HG03520 (cell line): ENCODE results near the gene TRPC4.
"Not testable (repeated sequence)": the region's sequence is repeated elsewhere in the genome, so short reads cannot be mapped to it uniquely, and the experiment has no call there.

Experiments
- ATAC-seq: cut with Tn5 transposase; IDR thresholded peaks from one replicate; pipeline ENCODE4 v1.9.1; 2021; ENCODE audit warnings: mild to moderate bottlenecking, moderate library complexity; ENCODE audit not compliant: unreplicated experiment

Gene TRPC4

DNA sequence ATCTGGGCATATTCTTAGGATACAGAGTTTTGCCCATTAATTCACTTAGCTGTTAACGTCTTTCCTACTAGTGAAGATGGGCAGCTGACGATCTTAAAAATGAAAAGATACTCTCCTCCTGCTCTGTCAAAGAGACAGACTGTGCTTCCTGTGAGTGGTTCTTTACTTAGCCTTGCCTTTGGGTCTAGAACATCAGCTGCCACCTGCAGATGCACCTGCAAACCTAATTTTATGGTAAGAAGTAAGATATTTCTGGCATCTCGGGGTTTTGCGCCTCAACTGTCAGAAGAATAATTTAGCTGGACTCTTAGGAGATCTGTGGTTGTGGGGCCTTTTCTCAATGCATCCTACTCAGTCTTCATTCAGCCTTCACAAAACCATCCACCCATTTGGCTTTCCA is 36.2 kb downstream of the TRPC4 start:
- no peak for ATAC-seq

DNA sequence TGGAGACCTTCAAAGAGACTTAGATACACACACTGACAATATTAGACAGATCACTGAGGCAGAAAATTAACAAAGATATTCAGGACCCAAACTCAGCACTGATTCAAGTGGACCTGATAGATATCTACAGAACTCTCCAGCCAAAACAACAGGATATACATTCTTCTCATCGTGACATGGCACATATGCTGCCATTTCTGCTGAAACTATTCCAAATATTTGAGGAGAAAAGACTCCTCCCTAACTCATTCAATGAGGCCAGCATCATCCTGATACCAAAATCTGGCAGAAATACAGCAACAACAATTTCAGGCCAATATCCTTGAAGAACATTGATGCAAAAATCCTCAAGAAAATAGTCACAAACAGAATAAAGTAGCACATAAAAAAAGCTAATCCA is 53.3 kb downstream of the TRPC4 start:
- no peak for ATAC-seq

DNA sequence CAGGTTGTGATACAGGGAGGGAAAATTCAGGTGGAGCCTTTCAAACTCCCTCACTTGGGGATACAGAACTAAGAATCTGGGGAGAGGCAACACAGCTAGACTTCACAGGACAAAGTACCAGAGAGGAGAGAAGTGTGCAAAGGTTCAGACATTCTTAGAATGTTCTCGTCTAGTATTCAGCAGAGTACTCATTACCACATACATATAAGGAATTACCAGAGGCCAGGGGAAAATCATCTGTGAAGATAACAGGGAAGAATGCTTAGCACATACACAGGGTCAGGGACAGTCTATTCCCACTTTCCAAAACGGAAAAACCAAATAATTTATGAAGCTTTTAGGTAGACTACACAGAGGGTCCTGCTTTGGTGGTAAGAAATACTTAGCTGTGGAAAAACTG is 58.1 kb downstream of the TRPC4 start:
- ATAC-seq = no peak

DNA sequence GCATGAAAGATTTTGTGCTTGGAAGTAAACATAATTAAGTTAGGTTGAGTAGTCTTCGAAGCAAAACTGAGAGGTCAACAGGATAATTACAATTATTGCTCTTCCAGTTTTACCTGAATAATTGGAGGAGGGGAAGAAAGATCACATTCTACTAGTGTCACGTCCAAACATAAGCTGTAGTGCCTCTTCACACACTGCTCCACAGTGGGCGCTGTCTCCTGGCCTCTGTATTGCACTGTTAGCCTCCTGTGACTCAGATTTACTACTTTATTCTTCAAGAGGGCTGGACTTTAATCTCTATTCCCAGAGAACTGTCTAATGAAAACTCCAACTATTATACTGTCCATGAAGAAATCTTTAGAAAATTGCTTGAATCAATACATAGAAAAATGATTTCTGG is 62.9 kb downstream of the TRPC4 start:
- ATAC-seq = no peak

DNA sequence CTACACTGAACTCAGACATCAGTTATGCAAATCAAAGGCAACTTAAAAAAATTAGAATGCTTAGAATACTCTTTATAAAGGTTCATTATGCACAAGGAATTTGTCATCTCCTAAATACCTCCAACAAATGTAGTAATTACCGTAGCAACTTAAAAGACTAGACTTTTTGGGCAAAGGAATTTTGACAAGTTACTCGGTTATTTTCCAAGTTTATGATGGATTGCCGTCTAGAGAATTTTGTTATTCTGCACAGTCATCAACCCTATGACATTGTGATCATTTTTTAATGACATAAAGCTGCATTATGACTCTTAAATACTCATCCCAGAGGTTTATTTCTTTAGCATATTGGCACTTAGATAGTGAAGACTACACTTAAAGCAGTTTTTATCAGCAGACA is 71.9 kb downstream of the TRPC4 start:
- no peak for ATAC-seq

DNA sequence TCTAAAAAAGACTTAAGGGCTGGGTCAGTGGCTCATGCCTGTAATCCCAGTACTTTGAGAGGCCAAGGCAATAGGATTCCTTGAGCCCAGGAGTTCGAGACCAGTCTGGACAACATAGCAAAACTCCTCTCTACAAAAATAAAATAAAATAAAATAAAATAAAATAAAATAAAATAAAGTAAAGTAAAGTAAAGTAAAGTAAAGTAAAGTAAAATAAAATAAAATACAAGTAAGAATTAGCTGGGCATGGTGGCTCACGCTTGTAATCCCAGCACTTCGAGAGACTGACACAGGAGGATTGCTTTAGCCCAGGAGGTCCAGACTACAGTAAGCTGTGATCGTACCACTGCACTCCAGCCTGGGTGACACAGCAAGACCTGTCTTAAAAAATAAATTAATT is 72.8 kb downstream of the TRPC4 start:
- ATAC-seq = not testable (repeated sequence)

DNA sequence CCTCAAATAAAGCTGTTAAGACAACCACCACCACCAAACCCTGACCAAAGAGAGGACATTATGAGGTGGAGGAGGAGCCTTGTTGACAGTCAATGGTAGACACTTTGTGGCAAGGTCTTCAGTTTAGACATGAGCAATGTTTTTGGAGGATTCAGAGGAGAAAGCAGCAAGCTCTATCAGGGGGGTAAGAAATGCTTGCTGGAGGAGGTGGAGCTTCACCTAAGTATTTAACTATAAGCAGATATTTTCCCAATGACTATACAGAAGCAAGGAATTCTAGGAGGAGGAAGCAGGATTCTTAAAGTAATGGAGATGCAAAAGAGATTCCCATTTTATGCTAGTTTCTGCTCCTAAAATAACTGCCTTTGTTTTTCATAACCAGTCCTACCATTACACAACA is 74.2 kb downstream of the TRPC4 start:
- ATAC-seq = no peak

DNA sequence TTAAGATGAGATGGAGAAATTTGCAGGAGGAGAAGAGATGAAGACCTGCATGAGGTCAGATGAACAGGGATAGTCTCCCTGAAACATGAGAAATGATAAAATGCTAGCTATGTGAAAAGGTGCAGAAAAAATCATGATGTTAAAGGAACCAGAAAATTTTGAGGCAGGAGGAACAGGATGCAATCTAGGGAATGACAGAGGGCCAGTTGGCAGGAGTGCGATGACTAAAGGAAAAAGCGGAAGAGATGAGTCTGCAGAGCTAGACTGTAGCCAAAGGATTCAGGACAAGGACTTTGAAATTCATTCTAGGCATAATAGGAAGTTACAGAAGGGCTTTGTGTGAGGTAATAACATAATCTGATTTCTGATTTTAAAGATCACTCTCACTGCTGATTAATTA is 77.9 kb downstream of the TRPC4 start:
- ATAC-seq = no peak

DNA sequence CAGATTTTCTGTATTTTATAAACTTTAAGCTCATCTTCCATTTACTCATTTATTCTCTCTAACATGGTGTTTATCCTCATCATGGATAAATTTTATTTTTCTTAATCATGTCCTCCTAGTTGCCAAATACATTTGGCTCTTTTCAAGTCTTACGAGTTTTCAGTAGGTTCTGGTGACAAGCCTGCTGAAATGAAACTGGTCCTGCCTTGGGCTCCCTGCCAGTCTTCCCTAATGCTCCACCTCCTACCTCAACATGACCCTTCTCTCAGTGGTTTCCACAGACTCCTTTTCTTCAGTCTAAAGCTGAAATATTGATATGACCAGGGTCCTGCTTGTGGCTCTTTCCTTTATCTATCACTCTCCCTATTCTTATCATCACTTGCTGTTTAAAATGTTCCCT is 81.2 kb downstream of the TRPC4 start:
- ATAC-seq = no peak

DNA sequence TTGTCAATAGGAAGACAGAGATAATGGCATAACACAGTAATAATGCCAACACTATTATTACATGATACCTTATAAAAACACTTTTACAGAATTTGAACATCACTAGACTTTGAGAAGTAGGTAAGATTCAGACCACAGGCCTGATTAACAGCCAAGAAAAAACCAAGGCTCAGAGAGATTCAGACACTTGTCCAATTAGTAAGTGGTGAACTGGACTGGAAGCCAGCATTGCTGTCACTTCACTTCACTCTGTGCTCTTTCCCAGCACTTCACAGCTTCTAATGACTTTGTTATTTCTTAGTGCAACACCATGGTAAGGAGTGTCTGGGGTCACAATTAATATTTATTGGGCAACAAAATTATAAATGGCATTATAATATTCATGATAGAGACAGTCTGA is 91.9 kb downstream of the TRPC4 start:
- no peak for ATAC-seq

DNA sequence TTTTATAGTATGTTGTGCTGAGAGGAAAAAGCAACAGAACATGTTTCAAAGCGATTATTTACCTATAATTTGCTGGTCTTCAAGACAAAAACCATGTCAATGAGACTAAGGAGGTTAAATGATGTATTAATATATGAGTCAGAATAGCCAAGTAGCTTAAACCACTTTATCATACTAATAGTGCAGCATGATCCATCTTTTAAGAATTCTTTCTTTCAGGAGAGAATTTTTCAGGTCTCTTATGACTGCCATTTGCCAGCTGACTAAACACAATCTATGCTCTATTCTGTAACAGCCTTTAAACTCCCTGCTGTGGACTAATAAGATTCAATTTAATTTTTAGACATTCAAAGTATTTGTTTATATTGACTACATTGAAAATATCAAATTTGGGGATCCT is 93.7 kb downstream of the TRPC4 start:
- ATAC-seq = no peak

DNA sequence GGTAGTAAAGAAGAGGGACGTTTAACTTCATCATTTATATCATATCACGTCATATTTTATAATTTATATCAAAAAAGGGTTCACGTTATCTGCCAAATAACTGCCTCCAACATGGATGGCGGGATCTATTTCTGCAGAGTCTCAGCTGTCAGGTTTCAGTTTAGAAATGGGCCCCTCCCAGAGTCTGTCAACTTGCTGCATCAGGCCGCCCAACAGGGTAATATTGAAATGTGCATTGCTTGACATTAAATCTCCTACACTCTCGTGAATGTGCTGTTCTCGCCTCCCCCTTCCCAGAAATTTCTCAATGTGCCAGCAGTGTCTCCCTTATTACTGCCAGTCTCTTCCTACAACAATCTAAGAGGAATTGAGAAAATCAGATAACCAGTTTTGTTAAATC is 96.9 kb downstream of the TRPC4 start:
- no peak for ATAC-seq

DNA sequence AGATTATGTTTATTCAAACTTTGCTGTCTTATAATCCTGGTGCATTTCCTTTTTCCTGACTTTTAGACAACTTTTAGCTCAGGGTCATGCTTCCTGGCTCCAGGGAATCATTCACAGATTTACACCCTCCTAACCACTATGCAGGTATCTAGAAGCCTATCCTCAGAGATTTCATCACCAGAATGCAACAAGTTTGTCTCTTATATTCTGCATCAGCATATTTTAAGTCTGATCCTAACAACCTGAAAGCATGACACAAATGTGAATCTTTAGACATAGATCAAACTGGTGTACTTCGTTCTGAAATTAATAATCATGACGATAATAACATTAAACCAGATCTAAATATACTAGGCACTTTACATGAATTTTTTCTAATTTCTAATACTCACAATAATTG is 100.0 kb downstream of the TRPC4 start:
- ATAC-seq = no peak

DNA sequence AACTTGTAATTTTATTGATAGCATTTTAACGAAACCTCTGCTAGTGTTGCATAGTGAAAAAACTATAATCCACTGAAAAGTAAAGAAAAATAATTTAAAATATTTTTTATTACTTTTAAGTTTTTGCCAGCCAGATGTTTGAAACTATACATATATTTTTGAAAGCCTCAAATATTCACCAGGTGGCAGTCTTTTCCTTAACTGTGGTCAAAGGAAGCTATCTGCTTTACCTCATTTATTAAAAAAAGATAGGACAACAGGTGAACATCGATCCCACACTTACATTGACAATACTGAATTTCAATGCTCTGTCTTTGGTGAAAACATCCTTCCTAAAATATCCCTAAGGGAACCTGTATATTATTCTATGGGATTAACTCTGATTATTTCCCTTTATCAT is 100.5 kb downstream of the TRPC4 start:
- ATAC-seq = no peak

DNA sequence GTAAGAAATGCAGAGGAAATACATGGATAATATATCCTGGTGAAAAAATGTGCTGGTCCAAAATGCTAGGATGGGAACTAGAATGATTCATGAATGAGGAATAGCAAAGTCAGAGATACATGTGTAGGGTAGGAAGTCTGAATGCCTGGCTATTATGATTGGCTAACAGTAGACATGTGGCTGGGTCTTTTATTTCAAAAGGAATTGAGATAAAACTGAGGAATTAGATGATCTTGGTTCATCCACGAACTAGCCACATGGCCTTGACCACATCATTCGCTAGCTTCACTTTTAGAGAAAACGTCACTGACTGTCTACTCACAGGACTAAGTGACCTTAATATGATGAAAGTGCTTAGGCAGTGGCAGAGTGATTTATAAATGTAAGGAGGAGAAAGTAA is 103.1 kb downstream of the TRPC4 start:
- no peak for ATAC-seq

DNA sequence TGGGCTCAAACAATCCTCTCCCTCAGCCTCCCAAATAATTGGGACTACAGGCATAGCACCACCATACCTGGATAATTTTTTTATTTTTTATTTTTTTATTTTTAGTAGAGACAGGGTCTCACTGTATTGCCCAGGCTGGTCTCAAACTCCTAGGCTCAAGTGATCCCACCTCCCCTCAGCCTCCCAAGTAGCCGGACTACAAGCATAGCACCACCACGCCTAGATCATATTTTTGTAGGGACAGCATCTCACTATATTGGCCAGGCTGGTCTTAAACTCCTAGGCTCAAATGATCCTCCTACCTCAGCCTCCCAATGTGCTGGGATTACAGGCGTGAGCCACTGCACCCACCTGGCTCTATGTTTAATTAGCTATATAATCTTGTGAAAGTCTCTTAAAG is 114.2 kb downstream of the TRPC4 start:
- no peak for ATAC-seq

DNA sequence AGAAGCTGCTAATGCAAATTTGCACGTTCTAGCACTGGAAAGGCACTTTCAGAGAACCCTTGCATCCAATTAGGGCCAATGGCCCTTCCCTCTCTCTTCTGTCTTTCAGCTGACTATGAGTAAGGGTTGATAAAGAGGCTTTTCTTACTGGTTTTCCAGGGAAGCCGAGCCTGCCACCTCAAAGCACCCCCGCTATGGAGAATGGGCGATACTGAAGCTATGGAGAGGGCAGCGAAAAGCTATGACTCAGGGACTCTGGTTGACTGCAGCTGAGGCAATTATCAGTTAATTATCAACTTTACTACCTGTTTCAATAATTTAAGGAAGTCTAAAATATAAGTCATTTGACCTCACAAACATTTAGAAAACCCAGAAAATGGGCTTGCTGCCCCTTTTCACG is 115.8 kb downstream of the TRPC4 start:
- ATAC-seq = no peak

DNA sequence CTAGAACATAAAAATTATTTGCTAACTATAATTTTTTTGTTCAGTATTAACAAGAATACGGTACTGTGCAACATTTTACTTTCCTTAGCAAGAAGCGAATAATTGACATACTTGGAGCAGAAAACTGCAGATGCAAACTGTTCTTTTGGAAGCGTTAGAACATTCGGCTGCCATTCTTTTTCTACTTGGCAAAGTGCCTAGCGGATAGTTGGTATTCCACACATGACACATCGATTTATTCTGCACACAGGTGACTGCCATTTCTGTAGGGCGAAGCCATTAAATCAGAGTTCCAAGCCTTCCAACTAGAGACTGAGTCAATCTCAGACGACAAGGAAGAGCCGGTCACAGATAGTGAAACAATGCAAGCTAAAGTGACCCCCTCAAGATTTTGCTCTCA is 117.4 kb downstream of the TRPC4 start:
- no peak for ATAC-seq

DNA sequence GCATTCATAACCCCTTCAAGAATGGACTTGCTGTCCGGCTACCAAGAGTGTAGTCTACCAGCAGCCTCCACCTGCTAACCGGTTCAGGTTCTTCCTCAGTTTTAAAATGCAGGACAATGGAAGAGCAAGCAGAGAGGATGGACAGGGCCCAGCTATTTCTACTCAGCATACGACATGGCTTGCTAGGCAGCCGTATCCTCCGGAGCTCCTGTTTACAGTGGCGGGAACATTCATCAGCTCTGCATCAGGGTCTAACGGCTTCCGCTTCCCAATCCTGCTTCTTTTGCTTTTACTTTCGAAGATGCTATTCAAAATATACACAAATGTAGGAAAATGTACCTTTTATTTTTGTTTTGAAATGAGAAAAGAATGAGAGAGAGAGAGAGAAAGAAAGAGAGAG is 118.5 kb downstream of the TRPC4 start:
- ATAC-seq = no peak

DNA sequence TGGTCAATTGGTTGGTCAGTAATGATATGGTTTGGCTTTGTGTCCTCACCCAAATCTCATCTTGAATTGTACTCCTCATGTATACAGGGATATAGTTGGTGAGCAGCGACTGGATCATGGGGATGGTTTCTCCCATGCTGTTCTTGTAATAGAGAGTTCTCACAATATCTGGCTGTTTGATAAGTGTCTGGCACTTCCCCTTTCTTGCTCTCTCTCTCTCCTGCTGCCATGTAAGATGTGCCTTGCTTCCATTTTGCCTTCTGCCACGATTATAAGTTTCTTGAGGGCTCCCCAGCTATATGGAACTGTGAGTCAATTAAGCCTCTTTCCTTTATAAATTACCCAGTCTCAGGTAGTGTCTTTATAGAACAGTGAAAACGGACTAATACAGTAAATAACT is 120.7 kb downstream of the TRPC4 start:
- no peak for ATAC-seq

DNA sequence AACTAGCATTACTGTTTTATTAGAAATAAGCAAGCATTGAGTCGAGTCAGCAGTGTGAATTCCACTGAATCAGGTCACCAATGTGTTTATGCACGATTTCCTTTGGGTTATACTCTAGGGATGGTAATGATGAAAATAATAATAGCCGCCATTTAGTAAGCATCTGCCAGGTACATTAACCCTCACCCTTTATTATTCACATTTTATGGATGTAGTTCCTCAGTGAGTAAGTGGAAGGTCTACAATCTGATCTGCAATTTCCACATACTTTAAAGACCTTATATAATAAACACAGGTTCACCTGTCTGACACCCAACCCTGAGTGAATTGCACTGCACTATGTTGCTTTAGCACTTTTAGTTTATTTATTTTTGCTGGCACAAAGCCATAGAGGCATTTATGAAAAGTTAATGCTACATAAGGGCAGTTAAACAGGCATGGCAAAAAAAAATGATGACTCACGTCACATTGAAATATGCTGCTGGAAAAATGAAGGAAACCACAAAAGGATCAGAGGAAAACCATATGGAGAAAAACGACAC is 122.4 kb downstream of the TRPC4 start:
- ATAC-seq = no peak

DNA sequence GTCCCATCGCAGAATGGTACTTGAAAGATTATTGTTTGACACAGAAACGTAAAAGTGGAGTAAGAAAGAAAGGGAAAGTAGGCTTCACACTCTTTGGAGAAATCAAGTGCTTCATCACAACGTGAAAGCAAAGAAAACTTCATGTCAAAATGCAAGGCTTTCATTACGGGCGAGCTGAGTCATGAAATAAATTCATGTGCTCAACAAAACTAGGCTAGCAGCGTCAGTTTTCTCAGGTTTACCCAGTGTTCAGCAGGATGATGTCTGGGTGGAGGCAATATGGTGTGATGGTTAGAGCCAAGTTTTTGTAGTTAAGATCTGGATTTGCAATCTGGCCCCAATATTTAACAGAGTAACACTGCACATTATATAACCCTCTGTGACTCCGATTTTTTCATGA is 128.0 kb downstream of the TRPC4 start:
- no peak for ATAC-seq

DNA sequence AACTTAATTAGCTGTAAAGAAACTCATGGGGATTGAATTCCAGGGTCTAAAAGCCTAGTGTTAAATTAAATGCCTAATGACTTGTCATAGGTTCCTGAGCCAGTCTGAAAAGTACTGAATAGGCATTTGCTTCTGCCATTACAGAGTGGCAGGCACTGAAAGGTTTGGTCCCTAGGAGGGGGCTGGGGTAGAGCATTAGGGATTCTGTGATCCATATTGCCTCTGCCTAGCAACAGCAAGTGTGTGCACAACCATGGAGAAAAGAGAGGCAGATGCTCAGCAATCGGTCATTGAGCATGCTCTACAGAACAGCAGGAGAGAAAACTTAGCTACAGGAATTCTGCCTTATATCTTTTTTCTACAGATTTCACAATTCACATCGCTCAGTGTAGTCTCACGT is 133.5 kb downstream of the TRPC4 start:
- no peak for ATAC-seq

DNA sequence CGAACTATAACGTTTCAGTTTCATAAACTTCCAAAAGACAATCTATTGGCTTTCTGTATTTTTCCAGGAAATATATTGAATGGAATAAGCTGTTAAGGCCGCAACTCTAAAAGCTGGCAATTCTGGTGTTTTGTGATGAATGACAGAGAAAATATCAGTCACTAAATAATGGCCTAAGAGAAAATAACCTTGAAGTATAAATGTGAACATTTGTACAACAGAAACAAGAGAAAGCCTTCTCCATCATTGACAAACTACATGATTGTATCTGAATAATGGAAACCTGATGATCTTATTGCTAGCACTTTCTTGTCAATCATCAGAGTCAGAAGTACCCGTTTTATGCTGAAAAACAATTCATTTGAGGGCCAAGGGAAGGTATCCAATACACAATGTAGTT is 134.3 kb downstream of the TRPC4 start:
- no peak for ATAC-seq
